HG02870 (cell line): Measurements from ENCODE around the gene RBMS1.
"Not testable (repeated sequence)": the region's sequence is repeated elsewhere in the genome, so short reads cannot be mapped to it uniquely, and the experiment has no call there.

Source experiments
- ATAC-seq: cut with Tn5 transposase; IDR thresholded peaks from one replicate; pipeline ENCODE4 v1.9.1; 2021; ENCODE audit warnings: mild to moderate bottlenecking, moderate library complexity; ENCODE audit not compliant: unreplicated experiment

Gene RBMS1

GRCh38 chr2:160505256-160505655, 11.6 kb upstream of the RBMS1 start:
- ATAC-seq: no peak

- no peak for ATAC-seq
Observed at GRCh38 chr2:160502478-160502877, 8.9 kb upstream of the RBMS1 start.

GRCh38 chr2:160501370-160501769, 7.8 kb upstream of the RBMS1 start:
- no peak for ATAC-seq

- no peak for ATAC-seq
Observed at GRCh38 chr2:160499865-160500264, 6.3 kb upstream of the RBMS1 start.

- ATAC-seq: no peak
Observed at GRCh38 chr2:160498137-160498536, 4.5 kb upstream of the RBMS1 start.

GRCh38 chr2:160494201-160494644, 616 bp upstream of the RBMS1 start:
- ATAC-seq: no peak

GRCh38 chr2:160492401-160493226, 993 bp downstream of the RBMS1 start:
- ATAC-seq: no peak

- ATAC-seq: no peak
Observed at GRCh38 chr2:160491911-160492371, 1.7 kb downstream of the RBMS1 start.

GRCh38 chr2:160490733-160491685, 2.6 kb downstream of the RBMS1 start:
- ATAC-seq: no peak

GRCh38 chr2:160489111-160489510, 4.5 kb downstream of the RBMS1 start:
- no peak for ATAC-seq

- ATAC-seq: not testable (repeated sequence)
Observed at GRCh38 chr2:160488289-160488688, 5.3 kb downstream of the RBMS1 start.

- ATAC-seq: no peak
Observed at GRCh38 chr2:160486341-160486740, 7.3 kb downstream of the RBMS1 start.

GRCh38 chr2:160484859-160485520, 8.6 kb downstream of the RBMS1 start:
- no peak for ATAC-seq

GRCh38 chr2:160482673-160483072, 10.9 kb downstream of the RBMS1 start:
- no peak for ATAC-seq

GRCh38 chr2:160479269-160479668, 14.3 kb downstream of the RBMS1 start:
- no peak for ATAC-seq

- ATAC-seq: no peak
Observed at GRCh38 chr2:160478660-160479059, 14.9 kb downstream of the RBMS1 start.

- no peak for ATAC-seq
Observed at GRCh38 chr2:160477032-160477431, 16.6 kb downstream of the RBMS1 start.

- ATAC-seq: no peak
Observed at GRCh38 chr2:160474891-160475787, 18.5 kb downstream of the RBMS1 start.

- ATAC-seq: no peak
Observed at GRCh38 chr2:160474319-160474645, 19.3 kb downstream of the RBMS1 start.
